HG02973 (cell line): ENCODE measurements around the gene PGPEP1.

ENCODE experiments used
- ATAC-seq: cut with Tn5 transposase; IDR thresholded peaks from one replicate; pipeline ENCODE4 v1.9.1; 2021; ENCODE audit warnings: moderate library complexity; ENCODE audit not compliant: unreplicated experiment

Gene PGPEP1

GRCh38 chr19:18417250-18418028 is 77.0 kb downstream of the PGPEP1 start:
- ATAC-seq = no peak

GRCh38 chr19:18418029-18418482 is 77.7 kb downstream of the PGPEP1 start:
- no peak for ATAC-seq

- ATAC-seq = no peak
These were observed 78.2 kb downstream of the PGPEP1 start for GRCh38 chr19:18418483-18419194.

- peak; percentile 32 for ATAC-seq
These were observed 78.8 kb downstream of the PGPEP1 start, which contains the start of gene SSBP4 for GRCh38 chr19:18419195-18419698. TSS of gene SSBP4 (plus strand) at chr19:18419398. CDS start at chr19:18419649, 251 bp downstream.
